ENCODE results near the gene CASP10. TPM values are rescaled to one million over a fixed set of nuclear protein-coding genes. Genes with fewer than 3 reads are reported as not detected.

Gene CASP10
- polyA plus RNA-seq, 1 of the 3 experiments (the other 2 are of a cell fraction), result 0.12 TPM

DNA sequence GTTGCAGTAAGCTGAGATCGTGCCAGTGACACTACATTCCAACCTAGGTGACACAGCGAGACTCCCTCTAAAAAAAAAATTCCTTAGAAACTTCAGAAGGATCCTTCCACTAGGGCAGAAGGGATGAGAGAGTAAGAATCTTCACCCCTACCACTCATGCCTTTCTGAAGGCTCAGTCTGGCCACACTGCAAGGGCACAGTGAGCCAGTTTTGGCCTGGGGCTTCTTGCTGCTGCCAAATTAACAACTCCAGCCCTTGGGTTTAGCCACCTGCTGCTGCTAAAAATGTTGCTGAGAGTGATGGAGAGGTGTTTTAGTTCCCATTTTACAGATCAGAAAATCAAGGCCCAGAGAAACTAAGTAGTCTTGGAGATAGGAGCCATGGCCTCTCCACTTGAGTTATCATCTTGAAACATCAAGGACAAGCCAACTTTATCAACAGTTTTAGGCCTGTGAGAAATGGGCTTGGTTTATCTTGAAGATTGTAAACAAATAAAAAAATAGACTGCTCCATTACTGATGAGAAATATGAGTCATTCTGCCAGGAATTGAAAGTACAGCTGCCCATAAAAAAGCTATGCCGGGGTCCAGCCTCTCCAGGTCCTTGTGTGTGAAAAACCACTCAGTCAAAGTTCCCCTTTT, 45.5 kb downstream of the CASP10 start:
- Histone ChIP-seq H4K20me1 (ENCODE audit: insufficient read depth) (no peaks in the 10 kb centered on the region), H3K4me3 (ENCODE audit: low read depth in 2 of 2, low read length in 1 of 2) (no peak overlapping the region), H3K9me2 (no peaks in the 10 kb centered on the region), H3K9ac (no peak overlapping the region), H3K9me3 (no peaks in the 10 kb centered on the region), H3K36me3 (replicated peaks in 1 of 2; ENCODE audit: control insufficient read depth in 1 of 2, insufficient read depth in 2 of 2, low read length in 1 of 2) (no peaks in the 10 kb centered on the region), H3K79me2 (ENCODE audit: insufficient read depth) (no peaks in the 10 kb centered on the region), H3F3A (replicated peaks; ENCODE audit: insufficient read depth) (no peaks in the 10 kb centered on the region), H3K4me2 (no peak overlapping the region), H3K27me3 (ENCODE audit: insufficient read depth) (no peaks in the 10 kb centered on the region), H3K4me1 (ENCODE audit: control insufficient read depth in 1 of 2, insufficient read depth in 2 of 2, low read depth in 1 of 2, low read length in 1 of 2) (peaks cover 0 to 5% of the 10 kb centered on the region in 2 experiments; a peak in 1 of 4 replicates), H2AFZ (ENCODE audit: low read depth) (peak overlapping the region; percentile 17; the same call in 1 of the 2 replicates), H3K27ac (ENCODE audit: low read depth in 2 of 2, low read length in 1 of 2) (no peak overlapping the region)
- no peak for TF ChIP-seq FOXM1 (IDR thresholded peaks at IDR 0.05; ENCODE audit: low read depth)
- TF ChIP-seq, protein P1, sequence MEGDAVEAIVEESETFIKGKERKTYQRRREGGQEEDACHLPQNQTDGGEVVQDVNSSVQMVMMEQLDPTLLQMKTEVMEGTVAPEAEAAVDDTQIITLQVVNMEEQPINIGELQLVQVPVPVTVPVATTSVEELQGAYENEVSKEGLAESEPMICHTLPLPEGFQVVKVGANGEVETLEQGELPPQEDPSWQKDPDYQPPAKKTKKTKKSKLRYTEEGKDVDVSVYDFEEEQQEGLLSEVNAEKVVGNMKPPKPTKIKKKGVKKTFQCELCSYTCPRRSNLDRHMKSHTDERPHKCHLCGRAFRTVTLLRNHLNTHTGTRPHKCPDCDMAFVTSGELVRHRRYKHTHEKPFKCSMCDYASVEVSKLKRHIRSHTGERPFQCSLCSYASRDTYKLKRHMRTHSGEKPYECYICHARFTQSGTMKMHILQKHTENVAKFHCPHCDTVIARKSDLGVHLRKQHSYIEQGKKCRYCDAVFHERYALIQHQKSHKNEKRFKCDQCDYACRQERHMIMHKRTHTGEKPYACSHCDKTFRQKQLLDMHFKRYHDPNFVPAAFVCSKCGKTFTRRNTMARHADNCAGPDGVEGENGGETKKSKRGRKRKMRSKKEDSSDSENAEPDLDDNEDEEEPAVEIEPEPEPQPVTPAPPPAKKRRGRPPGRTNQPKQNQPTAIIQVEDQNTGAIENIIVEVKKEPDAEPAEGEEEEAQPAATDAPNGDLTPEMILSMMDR (IDR thresholded peaks at IDR 0.05), result no peak
- TF ChIP-seq RAD21 (IDR thresholded peaks at IDR 0.05; ENCODE audit: low read length), result no peak
- TF ChIP-seq, protein P2, sequence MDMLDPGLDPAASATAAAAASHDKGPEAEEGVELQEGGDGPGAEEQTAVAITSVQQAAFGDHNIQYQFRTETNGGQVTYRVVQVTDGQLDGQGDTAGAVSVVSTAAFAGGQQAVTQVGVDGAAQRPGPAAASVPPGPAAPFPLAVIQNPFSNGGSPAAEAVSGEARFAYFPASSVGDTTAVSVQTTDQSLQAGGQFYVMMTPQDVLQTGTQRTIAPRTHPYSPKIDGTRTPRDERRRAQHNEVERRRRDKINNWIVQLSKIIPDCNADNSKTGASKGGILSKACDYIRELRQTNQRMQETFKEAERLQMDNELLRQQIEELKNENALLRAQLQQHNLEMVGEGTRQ (IDR thresholded peaks at IDR 0.05; ENCODE audit: borderline replicate concordance, low read depth, low read length), result no peak
- TF ChIP-seq CHD2 (IDR thresholded peaks at IDR 0.05; ENCODE audit: low read length, partially characterized antibody), result no peak
- TF ChIP-seq, protein P3, sequence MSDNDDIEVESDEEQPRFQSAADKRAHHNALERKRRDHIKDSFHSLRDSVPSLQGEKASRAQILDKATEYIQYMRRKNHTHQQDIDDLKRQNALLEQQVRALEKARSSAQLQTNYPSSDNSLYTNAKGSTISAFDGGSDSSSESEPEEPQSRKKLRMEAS (IDR thresholded peaks at IDR 0.05; ENCODE audit: low read depth), result no peak
- TF ChIP-seq MEF2A (IDR thresholded peaks at IDR 0.05; ENCODE audit: borderline replicate concordance, low read depth), result no peak
- no peak for TF ChIP-seq TAF1 (IDR thresholded peaks at IDR 0.05; ENCODE audit: borderline replicate concordance, low read depth, low read length)
- TF ChIP-seq, protein P4, sequence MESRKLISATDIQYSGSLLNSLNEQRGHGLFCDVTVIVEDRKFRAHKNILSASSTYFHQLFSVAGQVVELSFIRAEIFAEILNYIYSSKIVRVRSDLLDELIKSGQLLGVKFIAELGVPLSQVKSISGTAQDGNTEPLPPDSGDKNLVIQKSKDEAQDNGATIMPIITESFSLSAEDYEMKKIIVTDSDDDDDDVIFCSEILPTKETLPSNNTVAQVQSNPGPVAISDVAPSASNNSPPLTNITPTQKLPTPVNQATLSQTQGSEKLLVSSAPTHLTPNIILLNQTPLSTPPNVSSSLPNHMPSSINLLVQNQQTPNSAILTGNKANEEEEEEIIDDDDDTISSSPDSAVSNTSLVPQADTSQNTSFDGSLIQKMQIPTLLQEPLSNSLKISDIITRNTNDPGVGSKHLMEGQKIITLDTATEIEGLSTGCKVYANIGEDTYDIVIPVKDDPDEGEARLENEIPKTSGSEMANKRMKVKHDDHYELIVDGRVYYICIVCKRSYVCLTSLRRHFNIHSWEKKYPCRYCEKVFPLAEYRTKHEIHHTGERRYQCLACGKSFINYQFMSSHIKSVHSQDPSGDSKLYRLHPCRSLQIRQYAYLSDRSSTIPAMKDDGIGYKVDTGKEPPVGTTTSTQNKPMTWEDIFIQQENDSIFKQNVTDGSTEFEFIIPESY (IDR thresholded peaks at IDR 0.05; ENCODE audit: borderline replicate concordance, low read depth), result no peak
- TF ChIP-seq, protein P5, sequence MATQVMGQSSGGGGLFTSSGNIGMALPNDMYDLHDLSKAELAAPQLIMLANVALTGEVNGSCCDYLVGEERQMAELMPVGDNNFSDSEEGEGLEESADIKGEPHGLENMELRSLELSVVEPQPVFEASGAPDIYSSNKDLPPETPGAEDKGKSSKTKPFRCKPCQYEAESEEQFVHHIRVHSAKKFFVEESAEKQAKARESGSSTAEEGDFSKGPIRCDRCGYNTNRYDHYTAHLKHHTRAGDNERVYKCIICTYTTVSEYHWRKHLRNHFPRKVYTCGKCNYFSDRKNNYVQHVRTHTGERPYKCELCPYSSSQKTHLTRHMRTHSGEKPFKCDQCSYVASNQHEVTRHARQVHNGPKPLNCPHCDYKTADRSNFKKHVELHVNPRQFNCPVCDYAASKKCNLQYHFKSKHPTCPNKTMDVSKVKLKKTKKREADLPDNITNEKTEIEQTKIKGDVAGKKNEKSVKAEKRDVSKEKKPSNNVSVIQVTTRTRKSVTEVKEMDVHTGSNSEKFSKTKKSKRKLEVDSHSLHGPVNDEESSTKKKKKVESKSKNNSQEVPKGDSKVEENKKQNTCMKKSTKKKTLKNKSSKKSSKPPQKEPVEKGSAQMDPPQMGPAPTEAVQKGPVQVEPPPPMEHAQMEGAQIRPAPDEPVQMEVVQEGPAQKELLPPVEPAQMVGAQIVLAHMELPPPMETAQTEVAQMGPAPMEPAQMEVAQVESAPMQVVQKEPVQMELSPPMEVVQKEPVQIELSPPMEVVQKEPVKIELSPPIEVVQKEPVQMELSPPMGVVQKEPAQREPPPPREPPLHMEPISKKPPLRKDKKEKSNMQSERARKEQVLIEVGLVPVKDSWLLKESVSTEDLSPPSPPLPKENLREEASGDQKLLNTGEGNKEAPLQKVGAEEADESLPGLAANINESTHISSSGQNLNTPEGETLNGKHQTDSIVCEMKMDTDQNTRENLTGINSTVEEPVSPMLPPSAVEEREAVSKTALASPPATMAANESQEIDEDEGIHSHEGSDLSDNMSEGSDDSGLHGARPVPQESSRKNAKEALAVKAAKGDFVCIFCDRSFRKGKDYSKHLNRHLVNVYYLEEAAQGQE (IDR thresholded peaks at IDR 0.05; ENCODE audit: low read depth, low read length), result no peak
- TF ChIP-seq GATA2 (CRISPR knock-in tag; IDR thresholded peaks at IDR 0.05), result no peak
- no peak for TF ChIP-seq SIN3A (IDR thresholded peaks at IDR 0.05; ENCODE audit: borderline replicate concordance, low read depth, low read length)
- TF ChIP-seq GABPA (IDR thresholded peaks at IDR 0.05; ENCODE audit: low read depth), result no peak
- TF ChIP-seq EZH2phosphoT487 (IDR thresholded peaks at IDR 0.05; ENCODE audit: borderline replicate concordance, low read depth), result no peak
- no peak for TF ChIP-seq POLR2AphosphoS5 (IDR thresholded peaks at IDR 0.05; ENCODE audit: low read depth, low read length)
- no peak for TF ChIP-seq NRF1 (IDR thresholded peaks at IDR 0.05; ENCODE audit: low read depth, low read length)
- no peak for TF ChIP-seq TEAD4 (IDR thresholded peaks at IDR 0.05; ENCODE audit: borderline replicate concordance, insufficient read depth)
- TF ChIP-seq YY1 (IDR thresholded peaks at IDR 0.05; ENCODE audit: low read depth), result no peak
- TF ChIP-seq EP300 (IDR thresholded peaks at IDR 0.05; ENCODE audit: borderline replicate concordance in 1 of 2, low read depth in 1 of 2, low read length in 1 of 2), result no peak
- POLR2A ChIA-PET, result no interaction called here
- no peak for DNase-seq
- CTCF ChIA-PET, result no interaction called here
- WGBS (ENCODE audit: low lambda C conversion rate), result 76% methylated on average over 3 of the region's 3 CpGs

All from SK-N-SH (cell line).